Heart left ventricle (tissue), 16 donors: ENCODE results near the gene MINK1. TPM values are rescaled to one million over a fixed set of nuclear protein-coding genes. Genes with fewer than 3 reads are reported as not detected.

ENCODE experiments used
- ATAC-seq, 4 donors: fragments of 200-7000 bp; cut with Tn5 transposase; one replicate each; pipeline ENCODE4 v1.9.1; 2020 to 2022; ENCODE audit warnings: moderate library complexity in 4 of 4, mild to moderate bottlenecking in 3 of 4, moderate number of reproducible peaks in 1 of 4
- DNase-seq, 5 donors: peaks; one replicate each; pipeline ENCODE4 v3.0.0-alpha.2; 2020
- H3K27ac ChIP-seq, 12 donors: fragments of 200-600 bp; sonication (generic) in 4 of 12; one replicate each; pipeline versions ENCODE4 v1.5.0 to v1.8.0; 2016 to 2022; ENCODE audit warnings: mild to moderate bottlenecking in 2 of 12
- H3K27me3 ChIP-seq, 9 donors: fragments of 200-600 bp; sonication (generic) in 2 of 9; one replicate each; pipeline versions ENCODE4 v1.5.1 to v1.8.0; 2016 to 2022; ENCODE audit warnings: mild to moderate bottlenecking in 3 of 9
- H3K36me3 ChIP-seq, 9 donors: fragments of 200-600 bp; sonication (generic) in 2 of 9; one replicate each; pipeline versions ENCODE4 v1.5.0 to v1.8.0; 2018 to 2022; ENCODE audit warnings: mild to moderate bottlenecking in 2 of 9
- H3K4me1 ChIP-seq, 12 donors: fragments of 200-600 bp; sonication (generic) in 4 of 12; one replicate each; pipeline versions ENCODE4 v1.5.0 to v1.8.0; 2016 to 2022; ENCODE audit warnings: mild to moderate bottlenecking in 3 of 12
- H3K4me3 ChIP-seq, 12 donors: fragments of 200-600 bp; sonication (generic) in 4 of 12; one replicate each; pipeline versions ENCODE4 v1.5.0 to v1.8.0; 2017 to 2022; ENCODE audit warnings: mild to moderate bottlenecking in 9 of 12, moderate library complexity in 4 of 12
- H3K9me3 ChIP-seq, 12 donors: fragments of 200-600 bp; sonication (generic) in 4 of 12; one replicate each; pipeline versions ENCODE4 v1.5.0 to v1.8.0; 2016 to 2022; ENCODE audit warnings: mild to moderate bottlenecking in 1 of 12
- CTCF ChIP-seq, 12 donors: fragments of 200-600 bp; sonication (generic) in 4 of 12; IDR thresholded peaks; one replicate each; pipeline versions ENCODE4 v1.5.0 to v1.8.0; 2018 to 2022; ENCODE audit warnings: antibody characterized with exemption in 12 of 12, mild to moderate bottlenecking in 5 of 12
- POLR2A ChIP-seq, 2 donors: fragments of 450-650 bp; IDR thresholded peaks; one replicate each; pipeline ENCODE4 v1.6.1; 2017; ENCODE audit warnings: antibody characterized with exemption in 2 of 2, mild to moderate bottlenecking in 2 of 2, moderate library complexity in 2 of 2
- WGBS, 4 donors: extraction: QIAGEN DNeasy Blood & Tissue Kit in 2 of 4; methylation state at CpG; one replicate each; pipeline versions ENCODE4 v1.1.5 to v1.1.7; 2013 to 2018; 5-methylcytosine and 5-hydroxymethylcytosine counted together
- intact Hi-C, 10 donors: fragments of 100-400 bp; cut with DNase I; formaldehyde crosslinking; loops; one replicate each; pipeline versions ENCODE4 v1.11.1 to v1.14.2; 2022
- polyA plus RNA-seq, 2 donors: library from polyadenylated mRNA; stranded (reverse); fragments of 200-250 nt; gene quantifications; one replicate each; pipeline ENCODE4 v1.2.3, GENCODE V29; 2013
- total RNA-seq, 9 donors: library from RNA; depleted of rRNA in 2 of 9; stranded (reverse); fragments of >200 nt in 2 of 9; fragmentation: NEBNext Ultra II Directional in 3 of 9; extraction: Animal tissue kit (Norgen Biotek cat#: 25700) in 3 of 9; gene quantifications; one replicate each; pipeline versions ENCODE4 v1.1.0 to v1.2.4, GENCODE V29; 2016 to 2023
- donor health status: ischemic (EF 13 %, LVEDD 7.1; RV severe dilation, severe dysfunction).
- donor health status: healthy with polysubstance abuse.
- donor health status: DM: no; HTN: yes; CAD: no.
- donor health status: DM: no; HTN: no; CAD: no.
- donor health status: ischemic (EF 25% LVEDD 6.9; RV normal size, moderate dysfunction).
- donor health status: ischemic (EF 25% LVEDD 5.7; RV mildly dilated, moderate dysfunction).
- donor health status: healthy.
- donor health status: DM: yes; HTN: yes; CAD: no.
- donor health status: ischemic (EF 35%, LVEDD 5.7; RV mildly dilated, moderate dysfunction).
- donor health status: nonischemic (EF 11% LVEDD 7.7; RV severe dilation, severe dysfunction).
- donor health status: DM: yes; HTN: yes; CAD: no.
- donor health status: PGD.
- donor health status: ischemic (EF 29% LVEDD 5.4; RV normal size, mild dysfunction).
- donor health status: nonischemic (EF 23%, LVEDD 6.1; RV moderate dilation, normal function).

Gene MINK1
- total and polyA plus RNA-seq, 11 donors = 23.1 to 55.8 (median 33.0) TPM

GRCh38 chr17:4931963-4932362 is 98.8 kb downstream of the MINK1 start, which contains the start of gene GP1BA:
Gene GP1BA, plus strand, starts transcription at chr17:4932277. Its CDS starts 328 bp downstream, at chr17:4932605.
- H3K36me3 ChIP-seq = peaks cover 0 to 19% (median 8%) of the 10 kb centered on the region in 9 donors
- H3K27me3 ChIP-seq = no peaks in the 10 kb centered on the region
- 55 to 73% (median 61%) methylated on average over 14 of the region's 14 CpGs for WGBS, 4 donors
- H3K9me3 ChIP-seq = no peaks in the 10 kb centered on the region
- no peak for DNase-seq
- no peak for TF ChIP-seq CTCF (IDR thresholded peaks at IDR 0.05)
- TF ChIP-seq POLR2A (IDR thresholded peaks at IDR 0.05) = no peak
- peaks cover 0 to 17% (median 9%) of the 10 kb centered on the region in 12 donors for H3K4me1 ChIP-seq
- intact Hi-C loops = loop anchor here in 2 of 10 donors (10.0 kb wide), 1 partner anchor 53 kb away; the partner anchor contains the start of gene CAMTA2 (in 2 of the 2)
- H3K27ac ChIP-seq = no peak within 1 kb of the TSS
- ATAC-seq = peak in 1 of 4 donors; percentile 23
- H3K4me3 ChIP-seq = no peak within 1 kb of the TSS

- TF ChIP-seq POLR2A (IDR thresholded peaks at IDR 0.05) (no peak), CTCF (IDR thresholded peaks at IDR 0.05) (no peak)
- Histone ChIP-seq H3K36me3 (peaks cover 0 to 27% (median 16%) of the 10 kb centered on the region in 9 donors), H3K4me1 (peaks cover 0 to 24% (median 9%) of the 10 kb centered on the region in 12 donors), H3K9me3 (no peaks in the 10 kb centered on the region), H3K4me3 (no peak overlapping the region), H3K27me3 (no peaks in the 10 kb centered on the region), H3K27ac (no peak overlapping the region)
- intact Hi-C loops = loop anchor here in 2 of 10 donors (10.0 kb wide), 1 partner anchor 52 kb away; the partner anchor contains the start of gene CAMTA2 (in 2 of the 2)
- WGBS, 4 donors = 92 to 97% (median 94%) methylated on average over 12 of the region's 12 CpGs
- ATAC-seq (no peak), DNase-seq (no peak)
Observed at GRCh38 chr17:4932756-4933155, 99.6 kb downstream of the MINK1 start.

- ATAC-seq = no peak
- Histone ChIP-seq H3K36me3 (peaks cover 0 to 36% (median 23%) of the 10 kb centered on the region in 9 donors), H3K27me3 (no peaks in the 10 kb centered on the region), H3K4me3 (peak overlapping the region in 1 of 12 donors; percentile 2), H3K27ac (peak overlapping the region in 2 of 12 donors; percentile 39 to 50), H3K4me1 (peaks cover under 1 to 32% (median 15%) of the 10 kb centered on the region in 12 donors), H3K9me3 (no peaks in the 10 kb centered on the region)
- DNase-seq = no peak
- intact Hi-C loops = loop anchor here in 2 of 10 donors (10.0 kb wide), 1 partner anchor 51 kb away; the partner anchor contains the start of gene CAMTA2 (in 2 of the 2)
- WGBS, 4 donors = 79 to 93% (median 84%) methylated on average over 15 to 16 of the region's 16 CpGs
- TF ChIP-seq POLR2A (IDR thresholded peaks at IDR 0.05) (no peak), CTCF (IDR thresholded peaks at IDR 0.05) (no peak)
Observed at GRCh38 chr17:4933646-4934045, 100.5 kb downstream of the MINK1 start.

GRCh38 chr17:4934173-4934979 is 101.2 kb downstream of the MINK1 start:
- H3K36me3 ChIP-seq = peaks cover 0 to 38% (median 23%) of the 10 kb centered on the region in 9 donors
- H3K27ac ChIP-seq = peak overlapping the region in 9 of 12 donors; percentile 13 to 54 (median 34)
- H3K9me3 ChIP-seq = no peaks in the 10 kb centered on the region
- DNase-seq (peak in 1 of 5 donors; percentile 71), ATAC-seq (peak; percentile 11 to 41 (median 34))
- peak overlapping the region in 1 of 12 donors; percentile 2 for H3K4me3 ChIP-seq
- peaks cover 5 to 39% (median 22%) of the 10 kb centered on the region in 12 donors for H3K4me1 ChIP-seq
- TF ChIP-seq CTCF (IDR thresholded peaks at IDR 0.05) (peak in 4 of 12 donors; percentile 16 to 40 (median 20)), POLR2A (IDR thresholded peaks at IDR 0.05) (no peak)
- WGBS, 4 donors = 19 to 30% (median 21%) methylated on average over 14 of the region's 14 CpGs
- intact Hi-C loops = loop anchor here in 2 of 10 donors (10.0 kb wide), 1 partner anchor 50 kb away; the partner anchor contains the start of gene CAMTA2 (in 2 of the 2)
- no peaks in the 10 kb centered on the region for H3K27me3 ChIP-seq
